Immature natural killer cell (primary cell): ENCODE measurements around the gene WDR55. TPM values are rescaled to one million over a fixed set of nuclear protein-coding genes. Genes with fewer than 3 reads are reported as not detected.
"Not testable (repeated sequence)": the region's sequence is repeated elsewhere in the genome, so short reads cannot be mapped to it uniquely, and the experiment has no call there.

ENCODE experiments used
- DNase-seq, 3 donors: peaks; one replicate each; pipeline ENCODE4 v3.0.0; 2022; ENCODE audit warnings: mixed read lengths in 1 of 3
- H3K27ac Mint-ChIP-seq, 6 donors: one replicate each; pipeline ENCODE4 v1.8.0; 2020; ENCODE audit warnings: mixed read lengths in 6 of 6, mild to moderate bottlenecking in 5 of 6, inconsistent platforms in 4 of 6, moderate library complexity in 3 of 6
- H3K27me3 Mint-ChIP-seq, 3 donors: one replicate each; pipeline ENCODE4 v1.8.0; 2020 to 2021; ENCODE audit warnings: low read depth in 3 of 3, mild to moderate bottlenecking in 3 of 3, mixed read lengths in 3 of 3, moderate library complexity in 3 of 3, inconsistent platforms in 1 of 3
- H3K36me3 Mint-ChIP-seq, 3 donors: one replicate each; pipeline ENCODE4 v1.8.0; 2020; ENCODE audit warnings: mixed read lengths in 3 of 3, inconsistent platforms in 2 of 3, mild to moderate bottlenecking in 2 of 3
- H3K4me1 Mint-ChIP-seq, 2 donors: one replicate each; pipeline ENCODE4 v1.8.0; 2020; ENCODE audit warnings: inconsistent platforms in 2 of 2, mild to moderate bottlenecking in 2 of 2, mixed read lengths in 2 of 2, moderate library complexity in 1 of 2
- H3K4me3 Mint-ChIP-seq, 5 donors: one replicate each; pipeline ENCODE4 v1.8.0; 2020; ENCODE audit warnings: mild to moderate bottlenecking in 5 of 5, mixed read lengths in 5 of 5, inconsistent platforms in 3 of 5, moderate library complexity in 3 of 5
- H3K9me3 Mint-ChIP-seq, 6 donors: one replicate each; pipeline ENCODE4 v1.8.0; 2020; ENCODE audit warnings: mild to moderate bottlenecking in 6 of 6, mixed read lengths in 6 of 6, inconsistent platforms in 4 of 6, moderate library complexity in 3 of 6
- polyA plus RNA-seq, 3 donors: library from polyadenylated mRNA; unstranded; fragments of 300-500 nt; fragmentation: Illumina TruSeq; gene quantifications; one replicate each; pipeline ENCODE4 v1.2.3, GENCODE V29; 2021

WDR55 gene
- polyA plus RNA-seq, 3 donors from 2014 or later = 11.0 to 20.2 (median 13.6) TPM

DNA sequence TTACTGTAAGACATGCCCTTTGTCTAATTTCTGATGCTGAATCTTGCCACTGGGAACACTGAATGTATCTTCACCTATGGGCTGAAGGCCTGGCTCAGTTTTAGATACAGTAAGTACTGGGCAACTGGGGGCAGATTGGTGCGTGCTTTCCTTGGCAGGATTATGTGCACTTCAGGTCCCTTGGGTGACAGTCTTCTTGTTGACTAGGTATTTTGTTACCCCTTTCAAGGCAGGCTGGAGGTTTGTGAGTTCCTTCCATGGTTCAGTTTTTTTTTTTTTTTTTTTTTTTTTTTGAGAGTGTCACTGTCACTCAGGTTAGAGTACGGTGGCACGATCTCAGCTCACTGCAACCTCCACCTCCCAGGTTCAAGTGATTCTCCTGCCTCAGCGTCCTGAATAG, 43.1 kb downstream of the WDR55 start:
- Mint-ChIP-seq H3K4me3 (no peak overlapping the region), H3K27ac (peak overlapping the region in 4 of 6 donors; percentile 26 to 69 (median 51))

GRCh38 chr5:140708787-140709186, 44.1 kb downstream of the WDR55 start:
- Mint-ChIP-seq H3K36me3 (peaks cover 14 to 19% (median 19%) of the 10 kb centered on the region in 3 donors), H3K4me3 (peak overlapping the region in 3 of 5 donors; percentile 97 to 99 (median 97)), H3K27ac (peak overlapping the region in 1 of 6 donors; percentile 100), H3K27me3 (peaks cover 11 to 20% (median 17%) of the 10 kb centered on the region in 3 donors), H3K4me1 (peaks cover 25 to 29% of the 10 kb centered on the region in 2 donors)
- H3K9me3 Mint-ChIP-seq, DNase-seq: not testable (repeated sequence)

More for the DNA sequence above, 43.1 kb downstream of the WDR55 start:
- Mint-ChIP-seq H3K36me3 (peaks cover 17 to 23% (median 21%) of the 10 kb centered on the region in 3 donors), H3K9me3 (peaks cover 0 to 3% (median 0%) of the 10 kb centered on the region in 6 donors), H3K27me3 (peaks cover 11 to 20% (median 17%) of the 10 kb centered on the region in 3 donors), H3K4me1 (peaks cover 22 to 23% of the 10 kb centered on the region in 2 donors)
- no peak for DNase-seq

DNA sequence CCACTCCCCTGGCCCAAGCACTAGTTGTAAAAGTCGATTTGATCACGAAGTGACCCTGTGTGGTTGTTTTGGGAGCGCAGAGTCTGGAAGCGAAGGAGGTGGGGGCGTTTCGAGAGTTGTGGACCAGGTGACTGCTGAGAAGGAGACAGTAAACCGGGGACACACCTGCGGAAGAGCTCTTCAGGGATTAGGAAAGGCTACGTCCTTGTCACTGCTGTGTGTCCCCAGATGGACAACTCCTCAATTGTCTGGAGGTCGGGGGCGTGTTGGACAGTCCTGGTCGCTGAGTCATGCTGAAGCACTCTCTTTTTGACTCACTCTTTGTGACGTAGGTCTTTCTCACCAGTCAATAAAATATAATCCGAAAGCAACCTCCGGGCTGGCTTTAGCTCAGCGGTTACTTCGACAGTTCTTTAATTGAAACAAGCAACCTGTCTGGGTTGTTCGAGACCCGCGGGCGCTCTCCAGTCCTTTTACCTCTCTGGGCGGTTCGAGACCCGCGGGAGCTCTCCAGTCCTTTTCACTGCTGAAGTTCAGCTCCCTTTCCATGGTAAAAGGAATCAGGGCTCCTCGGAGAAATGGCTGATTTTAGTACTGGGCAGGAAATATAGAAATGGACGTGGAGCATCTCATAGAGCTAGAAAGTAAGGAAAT, 46.3 kb downstream of the WDR55 start:
- Mint-ChIP-seq H3K4me3 (peak overlapping the region; percentile 93 to 99 (median 97)), H3K9me3 (peaks cover 0 to 3% (median 0%) of the 10 kb centered on the region in 6 donors)

GRCh38 chr5:140711794-140712193, 47.1 kb downstream of the WDR55 start:
- H3K27ac Mint-ChIP-seq = peak overlapping the region in 5 of 6 donors; percentile 38 to 100 (median 99)
- H3K4me3 Mint-ChIP-seq = peak overlapping the region; percentile 93 to 99 (median 97)
- H3K9me3 Mint-ChIP-seq = peaks cover 0 to 3% (median 0%) of the 10 kb centered on the region in 6 donors
- DNase-seq = no peak
- no peaks in the 10 kb centered on the region for H3K36me3 Mint-ChIP-seq
- peaks cover 25 to 29% of the 10 kb centered on the region in 2 donors for H3K4me1 Mint-ChIP-seq
- H3K27me3 Mint-ChIP-seq = peaks cover 11 to 18% (median 17%) of the 10 kb centered on the region in 3 donors

More for the DNA sequence above, 46.3 kb downstream of the WDR55 start:
- peak; percentile 94 to 96 (median 95) for DNase-seq
- Mint-ChIP-seq H3K27ac (peak overlapping the region; percentile 92 to 100 (median 99)), H3K4me1 (peaks cover 25 to 29% of the 10 kb centered on the region in 2 donors), H3K27me3 (peaks cover 11 to 18% (median 17%) of the 10 kb centered on the region in 3 donors), H3K36me3 (peaks cover 2 to 3% (median 3%) of the 10 kb centered on the region in 3 donors)

GRCh38 chr5:140713562-140714094, 48.9 kb downstream of the WDR55 start:
- Mint-ChIP-seq H3K9me3 (peaks cover 0 to 3% (median 0%) of the 10 kb centered on the region in 6 donors), H3K27me3 (peaks cover 11 to 19% (median 18%) of the 10 kb centered on the region in 3 donors), H3K27ac (no peak overlapping the region), H3K4me3 (peak overlapping the region in 1 of 5 donors; percentile 3), H3K4me1 (peaks cover 25 to 29% of the 10 kb centered on the region in 2 donors), H3K36me3 (no peaks in the 10 kb centered on the region)
- DNase-seq = no peak

DNA sequence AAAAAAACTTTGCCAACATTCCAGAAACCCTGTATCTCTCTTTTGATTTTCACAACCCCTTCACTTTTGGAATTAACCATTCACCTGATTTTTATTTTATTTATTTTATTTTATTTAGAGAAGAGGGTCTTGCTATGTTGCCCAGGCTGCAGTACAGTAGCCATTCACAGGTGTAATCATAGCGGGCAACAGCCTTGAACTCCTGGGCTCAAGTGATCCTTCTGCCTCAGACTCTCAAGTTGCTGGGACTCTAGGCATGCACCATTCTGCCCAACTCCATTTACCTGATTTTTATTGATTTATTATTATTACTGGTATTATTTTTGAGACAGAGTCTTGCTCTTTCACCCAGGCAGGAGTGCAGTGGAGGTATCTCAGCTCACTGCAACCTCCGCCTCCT, 51.5 kb downstream of the WDR55 start:
- not testable (repeated sequence) for H3K9me3 Mint-ChIP-seq, H3K36me3 Mint-ChIP-seq, DNase-seq, H3K27ac Mint-ChIP-seq, H3K4me3 Mint-ChIP-seq
- H3K27me3 Mint-ChIP-seq = peaks cover 6 to 18% (median 6%) of the 10 kb centered on the region in 3 donors
- peaks cover 11 to 15% of the 10 kb centered on the region in 2 donors for H3K4me1 Mint-ChIP-seq

- Mint-ChIP-seq H3K36me3 (no peaks in the 10 kb centered on the region), H3K9me3 (no peaks in the 10 kb centered on the region), H3K4me1 (peaks cover under 1 to 2% of the 10 kb centered on the region in 2 donors), H3K4me3 (peak overlapping the region in 1 of 5 donors; percentile 31), H3K27ac (no peak overlapping the region), H3K27me3 (peaks cover 0 to 13% (median 6%) of the 10 kb centered on the region in 3 donors)
- no peak for DNase-seq
These were observed 53.5 kb downstream of the WDR55 start for GRCh38 chr5:140718266-140718592.

- not testable (repeated sequence) for DNase-seq, H3K36me3 Mint-ChIP-seq, H3K4me1 Mint-ChIP-seq, H3K27ac Mint-ChIP-seq, H3K9me3 Mint-ChIP-seq, H3K4me3 Mint-ChIP-seq
- H3K27me3 Mint-ChIP-seq = peaks cover 2 to 14% (median 12%) of the 10 kb centered on the region in 3 donors
These were observed 56.0 kb downstream of the WDR55 start for GRCh38 chr5:140720738-140721137.

DNA sequence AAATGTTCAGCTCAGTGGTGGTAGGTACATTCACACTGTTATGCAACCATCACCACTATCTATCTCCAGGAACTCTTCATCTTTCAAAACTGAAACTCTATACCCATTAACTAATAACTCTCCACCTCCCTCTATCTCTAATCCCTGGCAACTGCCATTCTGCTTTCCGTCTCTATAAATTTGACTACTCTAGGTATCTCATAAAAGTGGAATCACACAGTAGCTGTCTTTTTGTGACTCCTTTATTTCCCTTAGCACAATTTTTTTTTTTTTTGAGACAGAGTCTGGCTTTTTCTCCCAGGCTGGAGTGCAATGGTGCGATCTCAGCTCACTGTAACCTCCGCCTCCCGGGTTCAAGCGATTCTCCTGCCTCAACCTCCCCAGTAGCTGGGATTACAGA, 56.7 kb downstream of the WDR55 start:
- Mint-ChIP-seq H3K4me1 (peaks cover 6 to 10% of the 10 kb centered on the region in 2 donors), H3K27me3 (peaks cover 3 to 17% (median 16%) of the 10 kb centered on the region in 3 donors)
- not testable (repeated sequence) for H3K36me3 Mint-ChIP-seq, H3K4me3 Mint-ChIP-seq, H3K9me3 Mint-ChIP-seq, H3K27ac Mint-ChIP-seq, DNase-seq

Other genes with a start within 250 kb of the WDR55 start
- 10 to 100 TPM; 12.1 to 38.3 (median 15.4) TPM for gene EIF4EBP3, start 117.2 kb upstream of the WDR55 start, polyA plus RNA-seq
- 10 to 100 TPM; 44.5 to 77.4 (median 55.7) TPM for gene SRA1, start 107.4 kb upstream of the WDR55 start, polyA plus RNA-seq
- gene APBB3, start 100.3 kb upstream of the WDR55 start, polyA plus RNA-seq = 1 to 10 TPM in 2 of 3 donors, under 1 TPM in 1; 0.94 to 3.5 (median 3.0) TPM
- 100 to 1,000 TPM in 2 of 3 donors, 10 to 100 TPM in 1; 73.3 to 134 (median 131) TPM for gene SLC35A4, start 100.1 kb upstream of the WDR55 start, polyA plus RNA-seq
- 1 to 10 TPM; 3.6 to 5.7 (median 5.3) TPM for gene CD14, start 31.7 kb upstream of the WDR55 start, polyA plus RNA-seq
- gene TMCO6, start 25.5 kb upstream of the WDR55 start, polyA plus RNA-seq = 10 to 100 TPM in 1 of 3 donors, 1 to 10 TPM in 2; 7.6 to 11.0 (median 8.3) TPM
- gene NDUFA2, start 17.3 kb upstream of the WDR55 start, polyA plus RNA-seq = 100 to 1,000 TPM; 135 to 252 (median 163) TPM
- 100 to 1,000 TPM; 117 to 178 (median 120) TPM for gene IK, start 17.1 kb upstream of the WDR55 start, polyA plus RNA-seq
- gene DND1, start 8.7 kb downstream of the WDR55 start, polyA plus RNA-seq = not detected
- gene HARS1, start 26.5 kb downstream of the WDR55 start, polyA plus RNA-seq = 10 to 100 TPM; 52.0 to 90.7 (median 79.5) TPM
- gene HARS2, start 26.6 kb downstream of the WDR55 start, polyA plus RNA-seq = 10 to 100 TPM; 13.2 to 37.7 (median 27.0) TPM
- gene ZMAT2, start 35.5 kb downstream of the WDR55 start, polyA plus RNA-seq = 10 to 100 TPM; 76.7 to 83.7 (median 78.3) TPM
- gene PCDHA1, start 121.2 kb downstream of the WDR55 start, polyA plus RNA-seq = not detected
- not detected for gene PCDHA2, start 129.9 kb downstream of the WDR55 start, polyA plus RNA-seq
- gene PCDHA3, start 136.2 kb downstream of the WDR55 start, polyA plus RNA-seq = not detected
- not detected for gene PCDHA4, start 142.2 kb downstream of the WDR55 start, polyA plus RNA-seq
- gene PCDHA5, start 156.7 kb downstream of the WDR55 start, polyA plus RNA-seq = not detected
- not detected for gene PCDHA6, start 163.1 kb downstream of the WDR55 start, polyA plus RNA-seq
- not detected for gene PCDHA7, start 169.4 kb downstream of the WDR55 start, polyA plus RNA-seq
- not detected for gene PCDHA8, start 176.3 kb downstream of the WDR55 start, polyA plus RNA-seq
- not detected for gene PCDHA9, start 183.5 kb downstream of the WDR55 start, polyA plus RNA-seq
- gene PCDHA10, start 191.0 kb downstream of the WDR55 start, polyA plus RNA-seq = not detected
- not detected for gene PCDHA11, start 204.1 kb downstream of the WDR55 start, polyA plus RNA-seq
- not detected for gene PCDHA12, start 210.4 kb downstream of the WDR55 start, polyA plus RNA-seq
- gene PCDHA13, start 217.2 kb downstream of the WDR55 start, polyA plus RNA-seq = not detected